Astrocyte (in vitro differentiated cells and primary cell): ENCODE measurements around the gene PROKR2. TPM values are rescaled to one million over a fixed set of nuclear protein-coding genes. Genes with fewer than 3 reads are reported as not detected.

Source experiments
- DNase-seq: peaks from one replicate; pipeline ENCODE4 v3.0.0-alpha.2; 2010; ENCODE audit warnings: low read depth
- FAIRE-seq: peaks from 2 replicates; lab custom pipeline; 2011; peaks lifted over from hg19 to GRCh38; lab: Jason Lieb, UNC
- H2AFZ ChIP-seq: 2 replicates; pipeline ENCODE4 v1.6.0; 2012; ENCODE audit warnings: low read depth, low read length, inconsistent platforms
- H3K27ac ChIP-seq: 2 replicates; pipeline ENCODE4 v1.5.1; 2011; ENCODE audit warnings: low read depth, low read length, inconsistent platforms
- H3K27me3 ChIP-seq: 2 replicates; pipeline ENCODE4 v1.6.0; 2011; ENCODE audit warnings: low read length, inconsistent platforms; ENCODE audit not compliant: insufficient read depth
- H3K36me3 ChIP-seq: 2 replicates; pipeline ENCODE4 v1.5.1; 2011; ENCODE audit warnings: low read length, inconsistent platforms; ENCODE audit not compliant: insufficient read depth
- H3K4me1 ChIP-seq: 2 replicates; pipeline ENCODE4 v1.5.1; 2011; ENCODE audit warnings: low read length, inconsistent platforms; ENCODE audit not compliant: insufficient read depth
- H3K4me2 ChIP-seq: 2 replicates; pipeline ENCODE4 v1.6.0; 2012; ENCODE audit warnings: low read length, inconsistent platforms
- H3K4me3 ChIP-seq: 2 replicates; pipeline ENCODE4 v1.5.1; 2011; ENCODE audit warnings: low read depth, mild to moderate bottlenecking, low read length, inconsistent platforms; ENCODE audit not compliant: insufficient read depth
- H3K79me2 ChIP-seq: 2 replicates; pipeline ENCODE4 v1.6.0; 2012; ENCODE audit warnings: mild to moderate bottlenecking, low read length, inconsistent platforms; ENCODE audit not compliant: insufficient read depth
- H3K9ac ChIP-seq: 2 replicates; pipeline ENCODE4 v1.6.0; 2012; ENCODE audit warnings: mild to moderate bottlenecking, low read length, inconsistent platforms
- H3K9me3 ChIP-seq: 2 replicates; pipeline ENCODE4 v1.5.1; 2012; ENCODE audit warnings: low read depth, mild to moderate bottlenecking, low read length, inconsistent platforms; ENCODE audit not compliant: insufficient read depth
- H4K20me1 ChIP-seq: 2 replicates; pipeline ENCODE4 v1.6.0; 2012; ENCODE audit warnings: low read length, inconsistent platforms; ENCODE audit not compliant: insufficient read depth
- H3K27ac Mint-ChIP-seq: one replicate; pipeline ENCODE4 v1.8.0; 2021; ENCODE audit warnings: mild to moderate bottlenecking, mixed read lengths; ENCODE audit not compliant: unreplicated experiment
- H3K27me3 Mint-ChIP-seq: one replicate; pipeline ENCODE4 v1.8.0; 2021; ENCODE audit warnings: low read depth, mixed read lengths; ENCODE audit not compliant: unreplicated experiment
- H3K36me3 Mint-ChIP-seq: one replicate; pipeline ENCODE4 v1.8.0; 2021; ENCODE audit warnings: low read depth, mixed read lengths; ENCODE audit not compliant: unreplicated experiment
- H3K4me1 Mint-ChIP-seq: one replicate; pipeline ENCODE4 v1.8.0; 2021; ENCODE audit warnings: low read depth, mixed read lengths; ENCODE audit not compliant: unreplicated experiment
- H3K4me3 Mint-ChIP-seq: one replicate; pipeline ENCODE4 v1.8.0; 2021; ENCODE audit warnings: mild to moderate bottlenecking, moderate library complexity, mixed read lengths; ENCODE audit not compliant: unreplicated experiment
- H3K9me3 Mint-ChIP-seq: one replicate; pipeline ENCODE4 v1.8.0; 2021; ENCODE audit warnings: mild to moderate bottlenecking, mixed read lengths; ENCODE audit not compliant: unreplicated experiment
- EZH2 ChIP-seq: IDR thresholded peaks from 2 replicates; pipeline ENCODE4 v1.6.1; 2012; ENCODE audit warnings: mild to moderate bottlenecking, low read length, inconsistent platforms; ENCODE audit not compliant: insufficient read depth
- total RNA-seq: library from RNA; stranded (reverse); gene quantifications from 2 replicates; pipeline ENCODE4 v1.2.1, GENCODE V29; 2021
- TF ChIP-seq, protein P1 (sequence below): IDR thresholded peaks from 2 replicates; pipeline ENCODE4 v1.5.1; 2011; ENCODE audit warnings: low read depth, mild to moderate bottlenecking, inconsistent platforms, low read length, moderate library complexity; ENCODE audit not compliant: insufficient read depth

Gene PROKR2
- total RNA-seq, 1 donor from 2014 or later, result not detected

DNA sequence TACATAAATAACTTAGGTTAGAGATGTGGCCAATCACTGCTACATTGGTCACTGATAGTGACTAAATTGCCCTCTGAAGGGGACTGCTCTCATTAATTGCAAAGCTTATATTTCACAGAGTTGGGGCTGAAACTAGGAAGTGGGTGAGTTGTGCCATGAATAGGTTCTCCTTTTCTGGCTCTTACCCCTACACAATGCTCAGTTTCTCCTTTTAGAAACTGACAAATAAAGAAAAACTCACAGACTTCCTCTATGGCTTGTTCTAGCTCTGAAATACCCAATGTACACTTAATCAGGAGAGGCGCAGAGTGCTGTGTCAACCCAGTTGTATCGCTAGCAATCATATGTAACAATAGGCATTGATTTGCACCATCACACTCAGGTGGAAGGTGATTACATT lies 41.2 kb upstream of the PROKR2 start:
- H3K27me3 ChIP-seq, result no peaks in the 10 kb centered on the region
- H3K4me3 Mint-ChIP-seq, result no peak overlapping the region
- FAIRE-seq, result no peak

DNA sequence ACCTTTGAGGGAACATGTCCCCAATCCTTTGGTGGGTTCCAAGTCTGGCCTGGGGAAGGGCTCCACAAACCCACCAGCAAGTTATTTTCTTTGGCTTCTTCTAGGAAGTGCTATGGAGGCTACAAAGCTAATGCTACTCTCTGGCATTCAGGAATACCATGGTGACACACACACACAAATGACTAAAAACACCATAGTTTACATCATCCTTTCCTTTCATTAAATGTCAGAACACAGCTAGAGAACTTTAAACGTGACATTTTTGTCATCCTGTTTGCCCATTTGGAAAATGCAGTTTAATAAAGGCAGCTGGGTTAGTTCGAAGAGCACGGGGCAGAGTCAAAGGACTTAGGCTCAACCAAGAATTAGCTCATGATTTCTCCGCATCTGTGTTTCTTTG lies 40.2 kb upstream of the PROKR2 start:
- TF ChIP-seq, protein P1, sequence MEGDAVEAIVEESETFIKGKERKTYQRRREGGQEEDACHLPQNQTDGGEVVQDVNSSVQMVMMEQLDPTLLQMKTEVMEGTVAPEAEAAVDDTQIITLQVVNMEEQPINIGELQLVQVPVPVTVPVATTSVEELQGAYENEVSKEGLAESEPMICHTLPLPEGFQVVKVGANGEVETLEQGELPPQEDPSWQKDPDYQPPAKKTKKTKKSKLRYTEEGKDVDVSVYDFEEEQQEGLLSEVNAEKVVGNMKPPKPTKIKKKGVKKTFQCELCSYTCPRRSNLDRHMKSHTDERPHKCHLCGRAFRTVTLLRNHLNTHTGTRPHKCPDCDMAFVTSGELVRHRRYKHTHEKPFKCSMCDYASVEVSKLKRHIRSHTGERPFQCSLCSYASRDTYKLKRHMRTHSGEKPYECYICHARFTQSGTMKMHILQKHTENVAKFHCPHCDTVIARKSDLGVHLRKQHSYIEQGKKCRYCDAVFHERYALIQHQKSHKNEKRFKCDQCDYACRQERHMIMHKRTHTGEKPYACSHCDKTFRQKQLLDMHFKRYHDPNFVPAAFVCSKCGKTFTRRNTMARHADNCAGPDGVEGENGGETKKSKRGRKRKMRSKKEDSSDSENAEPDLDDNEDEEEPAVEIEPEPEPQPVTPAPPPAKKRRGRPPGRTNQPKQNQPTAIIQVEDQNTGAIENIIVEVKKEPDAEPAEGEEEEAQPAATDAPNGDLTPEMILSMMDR, result no peak
- no peak for TF ChIP-seq EZH2
- Histone ChIP-seq H3K4me3 (no peak overlapping the region), H3K27ac (no peak overlapping the region), H3K27me3 (no peaks in the 10 kb centered on the region), H3K9me3 (no peaks in the 10 kb centered on the region), H2AFZ (no peak overlapping the region), H3K4me2 (no peak overlapping the region), H3K36me3 (no peaks in the 10 kb centered on the region), H3K4me1 (peaks cover 3% of the 10 kb centered on the region), H3K9ac (no peak overlapping the region), H3K79me2 (no peaks in the 10 kb centered on the region), H4K20me1 (no peaks in the 10 kb centered on the region)
- no peak for FAIRE-seq
- no peaks in the 10 kb centered on the region for H3K9me3 Mint-ChIP-seq
- H3K4me1 Mint-ChIP-seq, result peaks cover 23% of the 10 kb centered on the region
- DNase-seq, result no peak
- H3K27me3 Mint-ChIP-seq, result no peaks in the 10 kb centered on the region
- H3K27ac Mint-ChIP-seq, result peak overlapping the region; percentile 51
- H3K36me3 Mint-ChIP-seq, result no peaks in the 10 kb centered on the region
- H3K4me3 Mint-ChIP-seq, result peak overlapping the region; percentile 30

More for the DNA sequence above, 41.2 kb upstream of the PROKR2 start:
- H3K9ac ChIP-seq, result no peak overlapping the region
- TF ChIP-seq EZH2, result no peak
- no peak for DNase-seq
- no peak overlapping the region for H3K27ac Mint-ChIP-seq
- no peak overlapping the region for H3K27ac ChIP-seq
- H3K4me2 ChIP-seq, result no peak overlapping the region
- H3K36me3 ChIP-seq, result no peaks in the 10 kb centered on the region
- no peaks in the 10 kb centered on the region for H3K36me3 Mint-ChIP-seq
- H3K79me2 ChIP-seq, result no peaks in the 10 kb centered on the region
- peaks cover 20% of the 10 kb centered on the region for H3K4me1 Mint-ChIP-seq
- H4K20me1 ChIP-seq, result no peaks in the 10 kb centered on the region
- H3K27me3 Mint-ChIP-seq, result no peaks in the 10 kb centered on the region
- peaks cover 3% of the 10 kb centered on the region for H3K4me1 ChIP-seq
- no peak overlapping the region for H3K4me3 ChIP-seq
- no peaks in the 10 kb centered on the region for H3K9me3 ChIP-seq
- H2AFZ ChIP-seq, result no peak overlapping the region
- no peaks in the 10 kb centered on the region for H3K9me3 Mint-ChIP-seq

DNA sequence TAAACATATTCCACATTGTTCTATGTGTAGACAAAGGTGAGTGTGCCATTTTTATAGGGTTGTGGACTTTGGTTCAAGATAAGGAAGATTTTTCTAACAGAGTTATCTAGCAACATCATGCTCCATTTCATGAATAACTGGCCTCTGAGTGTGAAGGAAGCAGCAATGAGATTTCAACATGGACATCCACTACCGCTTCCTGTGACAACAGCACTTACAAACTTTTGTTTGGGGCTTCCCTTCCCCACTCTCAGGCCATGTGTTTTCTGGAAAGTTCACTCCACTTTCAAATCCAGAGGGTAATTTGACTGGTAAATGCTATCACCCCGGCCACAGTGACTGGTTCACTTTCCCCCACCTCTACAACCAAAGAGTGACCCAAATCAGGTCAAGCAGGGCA lies 38.1 kb upstream of the PROKR2 start:
- Mint-ChIP-seq H3K27ac (peak overlapping the region; percentile 87), H3K4me1 (peaks cover 23% of the 10 kb centered on the region), H3K27me3 (no peaks in the 10 kb centered on the region), H3K36me3 (no peaks in the 10 kb centered on the region), H3K9me3 (no peaks in the 10 kb centered on the region), H3K4me3 (no peak overlapping the region)
- Histone ChIP-seq H3K4me3 (no peak overlapping the region), H4K20me1 (no peaks in the 10 kb centered on the region), H3K27me3 (no peaks in the 10 kb centered on the region), H3K9me3 (no peaks in the 10 kb centered on the region), H3K79me2 (no peaks in the 10 kb centered on the region), H3K36me3 (no peaks in the 10 kb centered on the region), H3K4me1 (peaks cover 3% of the 10 kb centered on the region), H3K4me2 (no peak overlapping the region), H3K9ac (no peak overlapping the region), H3K27ac (no peak overlapping the region), H2AFZ (no peak overlapping the region)
- FAIRE-seq (no peak), DNase-seq (no peak)
- TF ChIP-seq, protein P1, result no peak
- TF ChIP-seq EZH2, result no peak
